ENCODE results near the gene ADGRB3.
A peak's percentile ranks its signal among the peaks of the same experiment; 100 is the strongest.

The ADGRB3 gene

GRCh38 chr6:68634726-68635411 is at the start of gene ADGRB3:
Gene ADGRB3 (plus strand): TSS chr6:68635282. CDS start chr6:68638676, 3,394 bp downstream.
- DNase-seq: peak; percentile 64

- DNase-seq: no peak
Measured at GRCh38 chr6:68593558-68593957, 41.5 kb upstream of the ADGRB3 start.

DNA sequence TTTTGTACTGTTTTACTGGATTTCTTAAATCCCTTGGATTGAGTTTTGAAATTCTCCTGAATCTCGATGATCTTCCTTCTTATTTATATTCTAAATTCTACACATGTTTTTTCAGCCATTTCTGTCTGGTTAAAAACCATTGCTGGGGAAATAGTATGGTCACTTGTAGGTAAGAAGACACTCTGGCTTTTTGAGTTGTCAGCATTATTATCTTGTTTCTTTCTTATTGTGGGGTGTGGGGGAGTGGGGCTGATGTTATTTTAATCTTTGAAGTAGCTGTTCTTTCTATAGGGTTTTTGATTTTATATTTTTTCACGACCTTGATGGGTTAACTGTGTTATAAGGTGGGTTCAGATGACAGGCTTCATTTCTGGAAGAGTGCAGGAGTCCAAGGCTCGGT is 37.4 kb upstream of the ADGRB3 start:
- no peak for DNase-seq

DNA sequence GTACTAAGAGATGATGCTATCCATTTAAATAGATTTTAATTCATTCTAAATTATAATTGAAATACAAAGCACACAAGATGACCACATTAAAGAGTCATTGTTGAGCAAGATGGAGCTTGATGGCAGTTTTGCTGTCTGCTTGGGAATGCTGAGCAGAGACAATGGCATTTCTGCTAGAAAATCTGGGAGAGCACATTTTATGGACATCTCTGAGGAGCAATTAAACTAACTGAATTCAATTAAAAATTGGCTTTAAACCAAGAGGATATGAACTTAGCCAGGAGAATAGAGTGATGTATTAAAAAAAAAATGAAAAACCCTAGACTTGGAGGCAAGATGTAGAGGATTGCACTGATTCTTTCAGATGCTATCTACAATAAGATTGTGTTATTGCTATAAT is 19.1 kb upstream of the ADGRB3 start:
- no peak for DNase-seq

GRCh38 chr6:68625998-68626397 is 9.1 kb upstream of the ADGRB3 start:
- DNase-seq: no peak

- peak; percentile 32 for DNase-seq
Measured at GRCh38 chr6:68628161-68628560, 6.9 kb upstream of the ADGRB3 start.

- no peak for DNase-seq
Measured at GRCh38 chr6:68632734-68633133, 2.3 kb upstream of the ADGRB3 start.

- no peak for DNase-seq
Measured at GRCh38 chr6:68633281-68633971, 1.7 kb upstream of the ADGRB3 start.

DNA sequence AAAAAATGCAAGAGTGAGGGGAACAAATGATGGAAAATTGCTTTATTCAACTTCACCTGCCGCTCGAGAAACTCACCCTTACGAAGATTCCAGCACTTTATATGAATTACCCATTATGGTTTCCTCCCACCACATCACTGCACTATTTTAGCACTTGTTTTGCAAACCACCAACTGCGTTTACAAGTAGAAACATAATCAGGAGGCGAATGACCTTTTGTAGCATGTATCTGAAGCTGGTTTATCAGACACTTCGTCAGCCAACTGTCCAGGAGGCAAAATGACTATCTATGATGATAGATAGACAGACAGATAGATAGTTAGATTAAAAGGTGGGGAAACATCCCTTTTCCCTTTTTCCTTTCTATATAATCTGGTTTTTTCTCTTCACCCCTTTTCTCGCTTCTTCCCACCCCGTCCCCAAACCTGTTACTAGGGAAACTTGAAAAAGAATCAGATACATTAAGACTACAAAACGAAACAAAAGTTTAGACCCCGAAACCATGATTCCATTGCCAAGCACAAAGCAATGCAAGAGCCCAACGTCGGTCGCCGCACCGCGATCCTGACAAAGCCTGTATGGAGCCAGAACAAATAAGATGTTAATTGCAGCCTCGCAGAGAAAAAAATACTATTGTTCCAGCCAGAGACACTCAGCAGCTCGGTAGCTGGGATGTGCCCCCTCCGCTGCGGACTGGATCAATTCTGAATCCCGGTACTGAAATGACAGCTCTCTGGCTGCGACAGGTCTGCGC is 933 bp upstream of the ADGRB3 start:
- no peak for DNase-seq

DNA sequence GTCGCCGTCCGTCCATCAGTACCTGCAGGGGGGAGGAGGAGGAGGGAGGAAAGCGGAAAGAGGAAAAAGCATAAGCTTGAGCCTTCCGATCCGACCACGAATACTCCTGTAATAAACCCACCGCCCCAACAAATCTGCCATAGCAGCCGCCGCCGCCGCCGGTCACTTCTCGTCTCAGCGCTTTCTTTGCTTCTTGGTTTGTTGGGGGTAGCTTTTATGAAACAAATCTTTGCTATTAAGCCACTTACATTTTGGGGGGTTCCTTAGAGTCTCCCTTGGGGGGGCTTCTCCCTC is 277 bp downstream of the ADGRB3 start:
- no peak for DNase-seq

- no peak for DNase-seq
Measured at GRCh38 chr6:68635706-68636513, 828 bp downstream of the ADGRB3 start.

- DNase-seq: no peak
Measured at GRCh38 chr6:68636666-68637065, 1.6 kb downstream of the ADGRB3 start.

- no peak for DNase-seq
Measured at GRCh38 chr6:68637071-68637470, 2.0 kb downstream of the ADGRB3 start.

DNA sequence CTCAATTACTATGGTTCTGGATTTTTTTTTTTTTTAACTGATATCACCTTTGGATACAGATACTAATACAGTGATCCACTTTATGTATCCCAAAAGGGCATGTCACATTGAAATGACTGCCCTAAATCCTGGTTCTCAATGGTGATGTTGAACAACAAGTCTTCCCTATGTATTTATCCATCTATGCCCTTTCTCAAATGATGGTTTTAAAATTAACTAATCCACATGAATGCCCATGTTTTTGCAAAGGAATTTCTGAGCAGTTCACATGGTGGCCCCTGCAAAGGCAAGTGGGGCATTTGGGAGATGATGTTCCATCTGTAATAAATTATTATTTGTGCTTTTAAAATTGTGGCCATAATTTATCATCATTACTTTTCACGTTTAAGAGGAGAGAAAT is 2.7 kb downstream of the ADGRB3 start:
- no peak for DNase-seq

- peak; percentile 62 for DNase-seq
Measured at GRCh38 chr6:68638230-68638900, 3.3 kb downstream of the ADGRB3 start.

- DNase-seq: no peak
Measured at GRCh38 chr6:68639211-68639610, 4.1 kb downstream of the ADGRB3 start.

DNA sequence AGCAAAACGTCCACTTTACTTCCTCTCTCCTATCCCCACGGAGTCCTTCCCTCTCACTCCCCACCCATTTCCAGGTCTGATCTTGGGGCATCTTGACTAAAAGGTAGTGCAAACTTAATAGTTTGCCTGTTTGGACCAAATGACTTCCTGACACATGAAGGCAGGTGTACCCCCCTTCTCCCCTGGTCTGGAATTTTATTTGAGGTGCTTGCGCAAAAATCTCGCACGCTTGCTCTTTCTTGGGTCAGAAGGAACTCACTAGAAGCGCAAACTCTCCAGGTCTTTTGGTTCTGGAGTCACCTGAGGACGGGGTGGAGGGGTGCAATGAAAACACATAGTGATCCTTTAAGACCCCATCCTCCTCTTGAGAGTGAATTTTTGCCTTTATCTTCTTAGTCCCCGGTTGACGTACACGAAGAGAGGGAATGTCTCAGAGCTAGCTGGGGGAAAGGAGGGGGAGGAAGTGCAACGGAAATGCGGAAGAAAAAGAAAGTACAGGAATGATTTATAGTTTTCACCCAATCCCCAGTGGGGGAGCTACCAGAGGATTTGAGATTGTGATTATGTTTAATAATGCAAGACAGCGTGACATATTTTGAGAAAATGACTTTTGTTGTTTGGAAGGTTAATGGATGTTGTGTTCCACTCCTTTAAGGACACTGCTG is 4.9 kb downstream of the ADGRB3 start:
- DNase-seq: no peak

GRCh38 chr6:68640491-68640835 is 5.4 kb downstream of the ADGRB3 start:
- no peak for DNase-seq

DNA sequence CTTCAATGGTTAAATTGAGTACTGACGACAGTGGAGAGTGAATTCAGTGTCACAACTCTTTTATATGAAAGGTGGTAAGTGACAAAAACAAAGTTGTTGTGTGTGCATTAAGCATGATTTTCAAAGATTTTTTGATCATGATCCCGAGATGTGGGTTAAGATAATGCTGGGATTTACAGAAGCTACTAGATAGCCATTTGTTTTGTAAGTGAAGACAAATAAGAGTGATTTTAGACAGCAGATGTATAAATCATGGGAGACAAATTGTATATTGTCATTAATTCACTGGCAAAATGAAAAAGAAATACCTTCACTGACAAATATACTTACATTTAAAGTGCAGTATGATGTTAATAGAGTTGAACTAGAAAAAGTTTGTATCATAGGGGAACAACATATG is 6.1 kb downstream of the ADGRB3 start:
- DNase-seq: no peak

GRCh38 chr6:68642081-68642480 is 7.0 kb downstream of the ADGRB3 start:
- no peak for DNase-seq

DNA sequence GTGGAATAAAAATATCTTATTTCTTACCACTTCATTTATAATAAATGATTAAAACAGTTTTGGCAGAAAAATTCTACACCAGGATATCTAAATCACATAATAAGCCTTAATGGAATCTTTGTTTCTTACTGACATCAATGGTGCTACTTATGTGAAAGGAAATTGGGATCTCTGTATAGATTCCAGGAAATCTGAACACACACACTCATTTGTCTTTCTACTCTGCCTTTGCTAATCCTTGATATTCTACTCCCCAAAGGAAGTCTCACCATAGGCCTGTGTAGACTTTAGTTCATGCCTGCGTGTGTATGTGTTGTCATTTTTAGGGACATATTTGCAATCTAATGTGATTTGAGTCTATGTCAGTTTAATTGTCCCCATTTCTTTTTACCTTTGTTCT is 7.9 kb downstream of the ADGRB3 start:
- DNase-seq: no peak

DNA sequence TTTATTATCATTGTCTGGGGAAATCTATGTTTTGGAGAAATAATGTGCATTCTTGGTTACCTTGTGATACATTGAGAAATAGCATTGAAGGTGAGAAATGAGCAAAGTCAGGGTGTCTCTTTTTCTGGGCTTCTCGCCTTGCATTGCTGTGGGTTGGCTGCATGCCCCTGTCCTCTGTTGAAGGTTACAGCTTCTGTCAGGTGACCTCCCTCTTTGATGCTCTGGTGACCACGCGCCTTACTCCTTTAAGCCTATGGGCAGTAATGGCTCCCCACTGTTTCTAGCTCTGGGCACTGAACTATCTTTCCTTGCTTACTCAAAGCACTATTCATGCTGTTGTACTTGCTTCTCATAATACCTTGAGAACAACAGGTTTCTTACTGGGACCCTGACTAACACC is 14.6 kb downstream of the ADGRB3 start:
- DNase-seq: no peak

Measured in suppressor macrophage treated with lipopolysaccharide for 4 hours (primary cell).